Astrocyte (in vitro differentiated cells and primary cell): ENCODE measurements around the gene CHCHD5. TPM values are rescaled to one million over a fixed set of nuclear protein-coding genes. Genes with fewer than 3 reads are reported as not detected.

ENCODE experiments used
- DNase-seq: peaks from one replicate; pipeline ENCODE4 v3.0.0-alpha.2; 2010; ENCODE audit warnings: low read depth
- FAIRE-seq: peaks from 2 replicates; lab custom pipeline; 2011; peaks lifted over from hg19 to GRCh38; lab: Jason Lieb, UNC
- H2AFZ ChIP-seq: 2 replicates; pipeline ENCODE4 v1.6.0; 2012; ENCODE audit warnings: low read depth, low read length, inconsistent platforms
- H3K27ac ChIP-seq: 2 replicates; pipeline ENCODE4 v1.5.1; 2011; ENCODE audit warnings: low read depth, low read length, inconsistent platforms
- H3K27me3 ChIP-seq: 2 replicates; pipeline ENCODE4 v1.6.0; 2011; ENCODE audit warnings: low read length, inconsistent platforms; ENCODE audit not compliant: insufficient read depth
- H3K36me3 ChIP-seq: 2 replicates; pipeline ENCODE4 v1.5.1; 2011; ENCODE audit warnings: low read length, inconsistent platforms; ENCODE audit not compliant: insufficient read depth
- H3K4me1 ChIP-seq: 2 replicates; pipeline ENCODE4 v1.5.1; 2011; ENCODE audit warnings: low read length, inconsistent platforms; ENCODE audit not compliant: insufficient read depth
- H3K4me2 ChIP-seq: 2 replicates; pipeline ENCODE4 v1.6.0; 2012; ENCODE audit warnings: low read length, inconsistent platforms
- H3K4me3 ChIP-seq: 2 replicates; pipeline ENCODE4 v1.5.1; 2011; ENCODE audit warnings: low read depth, mild to moderate bottlenecking, low read length, inconsistent platforms; ENCODE audit not compliant: insufficient read depth
- H3K79me2 ChIP-seq: 2 replicates; pipeline ENCODE4 v1.6.0; 2012; ENCODE audit warnings: mild to moderate bottlenecking, low read length, inconsistent platforms; ENCODE audit not compliant: insufficient read depth
- H3K9ac ChIP-seq: 2 replicates; pipeline ENCODE4 v1.6.0; 2012; ENCODE audit warnings: mild to moderate bottlenecking, low read length, inconsistent platforms
- H3K9me3 ChIP-seq: 2 replicates; pipeline ENCODE4 v1.5.1; 2012; ENCODE audit warnings: low read depth, mild to moderate bottlenecking, low read length, inconsistent platforms; ENCODE audit not compliant: insufficient read depth
- H4K20me1 ChIP-seq: 2 replicates; pipeline ENCODE4 v1.6.0; 2012; ENCODE audit warnings: low read length, inconsistent platforms; ENCODE audit not compliant: insufficient read depth
- H3K27ac Mint-ChIP-seq: one replicate; pipeline ENCODE4 v1.8.0; 2021; ENCODE audit warnings: mild to moderate bottlenecking, mixed read lengths; ENCODE audit not compliant: unreplicated experiment
- H3K27me3 Mint-ChIP-seq: one replicate; pipeline ENCODE4 v1.8.0; 2021; ENCODE audit warnings: low read depth, mixed read lengths; ENCODE audit not compliant: unreplicated experiment
- H3K36me3 Mint-ChIP-seq: one replicate; pipeline ENCODE4 v1.8.0; 2021; ENCODE audit warnings: low read depth, mixed read lengths; ENCODE audit not compliant: unreplicated experiment
- H3K4me1 Mint-ChIP-seq: one replicate; pipeline ENCODE4 v1.8.0; 2021; ENCODE audit warnings: low read depth, mixed read lengths; ENCODE audit not compliant: unreplicated experiment
- H3K4me3 Mint-ChIP-seq: one replicate; pipeline ENCODE4 v1.8.0; 2021; ENCODE audit warnings: mild to moderate bottlenecking, moderate library complexity, mixed read lengths; ENCODE audit not compliant: unreplicated experiment
- H3K9me3 Mint-ChIP-seq: one replicate; pipeline ENCODE4 v1.8.0; 2021; ENCODE audit warnings: mild to moderate bottlenecking, mixed read lengths; ENCODE audit not compliant: unreplicated experiment
- CTCF ChIP-seq: IDR thresholded peaks from 2 replicates; pipeline ENCODE4 v1.5.1; 2011; ENCODE audit warnings: low read depth, mild to moderate bottlenecking, inconsistent platforms, low read length, moderate library complexity; ENCODE audit not compliant: insufficient read depth
- EZH2 ChIP-seq: IDR thresholded peaks from 2 replicates; pipeline ENCODE4 v1.6.1; 2012; ENCODE audit warnings: mild to moderate bottlenecking, low read length, inconsistent platforms; ENCODE audit not compliant: insufficient read depth
- total RNA-seq: library from RNA; stranded (reverse); gene quantifications from 2 replicates; pipeline ENCODE4 v1.2.1, GENCODE V29; 2021

Gene CHCHD5
- total RNA-seq, 1 donor from 2014 or later, result 17.9 TPM

DNA sequence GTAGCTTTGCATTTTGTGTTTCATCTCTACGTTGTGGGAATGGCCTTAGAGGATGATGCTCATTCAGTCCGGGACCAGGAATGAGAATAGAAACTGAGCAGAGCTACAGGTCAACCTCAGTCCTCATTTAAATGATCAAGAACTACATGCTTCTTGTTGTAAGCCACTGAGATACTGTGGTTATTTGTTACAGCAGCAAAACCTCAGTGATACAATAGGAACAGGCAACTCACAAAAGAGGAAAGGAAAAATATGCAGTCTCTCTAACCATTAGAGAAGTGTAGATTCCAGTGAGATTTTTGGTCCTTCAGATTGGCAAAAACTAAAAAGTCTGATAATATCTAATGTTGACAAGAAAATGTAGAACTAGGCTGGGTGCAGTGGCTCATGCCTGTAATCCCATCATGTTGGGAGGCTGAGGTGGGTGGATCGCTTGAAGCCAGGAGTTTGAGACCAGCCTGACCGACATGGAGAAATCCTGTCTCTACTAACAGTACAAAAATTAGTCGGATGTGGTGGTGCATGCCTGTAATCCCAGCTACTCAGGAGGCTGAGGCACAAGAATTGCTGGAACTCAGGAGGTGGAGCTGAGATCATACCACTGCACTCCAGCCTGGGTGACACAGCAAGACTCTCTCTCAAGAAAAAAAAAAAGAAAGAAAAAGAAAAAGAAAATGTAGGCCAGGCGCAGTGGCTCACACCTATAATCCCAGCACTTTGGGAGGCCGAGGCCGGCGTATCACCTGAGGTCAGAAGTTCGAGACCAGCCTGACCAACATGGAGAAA, 13.3 kb downstream of the CHCHD5 start:
- Mint-ChIP-seq H3K4me1 (peaks cover 6% of the 10 kb centered on the region), H3K4me3 (no peak overlapping the region), H3K27me3 (peaks cover 3% of the 10 kb centered on the region), H3K36me3 (peaks cover 2% of the 10 kb centered on the region), H3K27ac (peak overlapping the region; percentile 50), H3K9me3 (no peaks in the 10 kb centered on the region)
- Histone ChIP-seq H3K9me3 (no peaks in the 10 kb centered on the region), H3K9ac (no peak overlapping the region), H3K27ac (no peak overlapping the region), H4K20me1 (no peaks in the 10 kb centered on the region), H3K27me3 (no peaks in the 10 kb centered on the region), H3K4me3 (no peak overlapping the region), H2AFZ (no peak overlapping the region), H3K79me2 (no peaks in the 10 kb centered on the region), H3K4me1 (peaks cover 5% of the 10 kb centered on the region), H3K36me3 (no peaks in the 10 kb centered on the region), H3K4me2 (no peak overlapping the region)
- DNase-seq, result no peak
- TF ChIP-seq EZH2 (no peak), CTCF (no peak)
- no peak for FAIRE-seq

GRCh38 chr2:112600634-112601033, 16.2 kb downstream of the CHCHD5 start:
- H4K20me1 ChIP-seq, result no peaks in the 10 kb centered on the region
- FAIRE-seq, result no peak
- H3K79me2 ChIP-seq, result no peaks in the 10 kb centered on the region
- H3K27ac ChIP-seq, result no peak overlapping the region
- no peaks in the 10 kb centered on the region for H3K36me3 ChIP-seq
- no peak overlapping the region for H3K4me3 ChIP-seq
- no peaks in the 10 kb centered on the region for H3K9me3 ChIP-seq
- no peak overlapping the region for H3K9ac ChIP-seq
- peaks cover 2% of the 10 kb centered on the region for H3K36me3 Mint-ChIP-seq
- H3K4me2 ChIP-seq, result peak overlapping the region; percentile 7
- no peak overlapping the region for H2AFZ ChIP-seq
- H3K4me1 ChIP-seq, result peaks cover 5% of the 10 kb centered on the region
- TF ChIP-seq CTCF, result no peak
- no peak for TF ChIP-seq EZH2
- H3K4me1 Mint-ChIP-seq, result peaks cover 6% of the 10 kb centered on the region
- peak overlapping the region; percentile 54 for H3K4me3 Mint-ChIP-seq
- H3K9me3 Mint-ChIP-seq, result no peaks in the 10 kb centered on the region
- H3K27me3 Mint-ChIP-seq, result peaks cover 6% of the 10 kb centered on the region
- no peak overlapping the region for H3K27ac Mint-ChIP-seq
- no peaks in the 10 kb centered on the region for H3K27me3 ChIP-seq
- no peak for DNase-seq

DNA sequence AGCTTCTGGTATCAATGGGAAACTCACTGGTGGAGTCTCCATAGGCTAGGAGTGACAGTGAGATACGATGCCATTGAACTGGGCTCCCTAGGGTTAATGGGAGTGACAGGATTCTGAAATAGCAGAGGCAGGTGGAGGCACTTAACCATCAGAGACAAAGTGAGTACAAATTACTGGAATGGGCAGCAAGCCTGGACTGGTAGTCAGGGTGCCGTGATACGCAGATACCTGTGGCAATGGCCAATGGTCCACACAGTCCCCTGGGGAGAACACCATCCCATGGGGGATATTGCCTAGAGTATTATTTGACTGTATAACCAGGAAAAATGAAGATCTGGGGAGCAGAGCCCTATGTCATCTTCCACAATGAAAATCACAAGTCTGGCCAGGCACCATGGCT, 17.3 kb downstream of the CHCHD5 start:
- H3K9me3 Mint-ChIP-seq, result no peaks in the 10 kb centered on the region
- FAIRE-seq (no peak), DNase-seq (no peak)
- no peak overlapping the region for H3K4me3 Mint-ChIP-seq
- H4K20me1 ChIP-seq, result no peaks in the 10 kb centered on the region
- H2AFZ ChIP-seq, result no peak overlapping the region
- H3K4me1 ChIP-seq, result peaks cover 5% of the 10 kb centered on the region
- no peaks in the 10 kb centered on the region for H3K36me3 Mint-ChIP-seq
- no peak overlapping the region for H3K27ac ChIP-seq
- no peak overlapping the region for H3K4me3 ChIP-seq
- peaks cover 9% of the 10 kb centered on the region for H3K27me3 Mint-ChIP-seq
- H3K27me3 ChIP-seq, result no peaks in the 10 kb centered on the region
- H3K36me3 ChIP-seq, result no peaks in the 10 kb centered on the region
- no peak for TF ChIP-seq CTCF
- no peak for TF ChIP-seq EZH2
- no peaks in the 10 kb centered on the region for H3K9me3 ChIP-seq
- H3K79me2 ChIP-seq, result no peaks in the 10 kb centered on the region
- H3K4me1 Mint-ChIP-seq, result peaks cover 6% of the 10 kb centered on the region
- H3K9ac ChIP-seq, result no peak overlapping the region
- no peak overlapping the region for H3K27ac Mint-ChIP-seq
- no peak overlapping the region for H3K4me2 ChIP-seq
